ENCODE data around the gene PDLIM3.
A peak's percentile ranks its signal among the peaks of the same experiment; 100 is the strongest.
"Not testable (repeated sequence)": the region's sequence is repeated elsewhere in the genome, so short reads cannot be mapped to it uniquely, and the experiment has no call there.

The PDLIM3 gene, protein sequence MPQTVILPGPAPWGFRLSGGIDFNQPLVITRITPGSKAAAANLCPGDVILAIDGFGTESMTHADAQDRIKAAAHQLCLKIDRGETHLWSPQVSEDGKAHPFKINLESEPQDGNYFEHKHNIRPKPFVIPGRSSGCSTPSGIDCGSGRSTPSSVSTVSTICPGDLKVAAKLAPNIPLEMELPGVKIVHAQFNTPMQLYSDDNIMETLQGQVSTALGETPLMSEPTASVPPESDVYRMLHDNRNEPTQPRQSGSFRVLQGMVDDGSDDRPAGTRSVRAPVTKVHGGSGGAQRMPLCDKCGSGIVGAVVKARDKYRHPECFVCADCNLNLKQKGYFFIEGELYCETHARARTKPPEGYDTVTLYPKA

DNA sequence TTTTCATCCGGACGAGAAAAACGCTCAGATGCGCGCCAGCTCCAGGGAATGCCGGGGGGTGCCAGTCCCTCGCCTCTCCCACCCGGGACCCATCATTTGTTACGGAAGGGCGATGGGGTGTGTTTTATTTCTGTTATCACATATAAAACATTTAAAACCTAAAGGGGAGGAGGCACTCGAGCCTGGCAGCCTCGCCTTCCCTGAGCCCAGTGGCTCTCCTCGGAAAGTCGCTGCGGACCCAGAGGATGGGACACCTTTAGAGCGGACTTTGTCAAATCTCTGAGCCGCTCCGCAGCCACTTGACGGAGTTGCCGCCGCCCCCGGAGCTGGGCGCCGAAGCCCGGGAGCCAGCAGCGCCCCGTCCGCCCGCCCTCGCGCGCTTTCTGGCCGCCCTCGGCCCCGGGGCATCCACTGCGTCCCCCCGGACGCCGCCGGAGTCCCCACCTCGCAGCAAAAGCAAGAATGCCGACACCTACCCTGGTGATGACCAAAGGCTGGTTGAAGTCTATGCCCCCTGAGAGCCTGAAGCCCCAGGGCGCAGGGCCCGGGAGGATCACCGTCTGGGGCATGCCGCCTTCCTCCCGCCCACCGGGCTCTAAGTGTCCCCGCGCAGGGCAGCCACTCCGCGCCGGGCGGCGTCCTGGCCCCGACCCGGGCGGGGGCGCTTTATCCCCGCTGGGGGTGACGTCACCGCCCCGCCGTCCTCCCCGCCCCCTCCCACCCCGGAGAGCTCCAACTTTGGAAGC is at the start of gene PDLIM3:
PDLIM3 (minus strand) TSS at position 642 of the 746 bp plus-strand sequence; CDS start at position 569, 73 bp downstream.
- peak; percentile 46 for DNase-seq

DNA sequence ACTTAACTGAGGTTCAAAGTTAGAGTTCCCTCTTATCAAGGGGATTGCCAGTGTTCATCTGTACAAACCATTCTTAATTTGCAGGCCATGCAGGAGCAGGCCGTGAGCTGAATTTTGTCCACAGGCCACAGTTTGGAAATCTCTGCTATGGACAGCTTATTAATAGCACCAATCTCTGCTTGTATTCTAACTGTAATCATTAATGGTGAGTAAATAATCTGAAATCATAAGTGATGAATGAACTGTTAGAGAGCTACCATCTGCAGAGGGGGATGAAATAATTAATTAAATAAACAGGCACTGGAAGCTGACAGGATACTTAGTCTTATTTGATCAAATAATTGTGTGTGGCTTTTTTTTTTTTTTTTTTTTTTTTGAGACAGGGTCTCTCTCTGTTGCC is 48.5 kb upstream of the PDLIM3 start:
- no peak for DNase-seq

DNA sequence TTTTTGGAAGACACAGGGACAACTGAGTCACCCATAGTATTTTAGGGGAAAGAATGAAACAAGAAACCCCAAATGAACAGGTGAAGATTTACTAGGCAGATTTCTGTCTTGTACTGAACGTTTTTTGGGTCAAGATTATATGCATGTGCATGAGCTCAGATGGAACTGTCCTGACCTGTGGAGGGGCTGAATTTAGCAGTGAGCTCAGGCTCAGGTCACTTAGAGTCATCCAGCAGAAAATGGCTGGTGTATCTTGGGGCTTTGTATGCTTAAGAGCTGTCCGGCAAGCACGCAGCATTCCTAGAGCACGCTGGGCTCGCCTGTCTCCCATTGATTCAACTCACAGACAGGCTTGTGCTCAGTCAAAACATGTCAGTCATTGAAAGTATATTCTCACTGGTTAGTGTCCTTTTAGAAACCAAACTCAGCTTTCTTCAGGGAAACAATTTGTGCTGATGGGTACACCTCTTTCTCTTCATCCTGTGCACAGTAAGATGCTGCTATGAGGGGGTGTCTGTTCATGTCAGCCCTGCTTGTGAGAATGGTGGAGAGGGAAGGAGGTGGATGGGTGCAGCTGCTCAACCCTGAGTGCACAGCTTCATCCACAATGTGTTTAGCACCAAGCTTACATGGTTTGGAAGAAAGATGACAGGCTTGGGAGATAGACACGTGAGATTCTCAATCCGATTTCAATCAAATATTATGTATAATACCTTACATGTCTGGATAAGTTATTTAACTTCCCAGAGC is 47.5 kb upstream of the PDLIM3 start:
- no peak for DNase-seq

GRCh38 chr4:185580699-185581098 is 45.4 kb upstream of the PDLIM3 start:
- no peak for DNase-seq

- DNase-seq = no peak
Observed at GRCh38 chr4:185578284-185578683, 43.0 kb upstream of the PDLIM3 start.

DNA sequence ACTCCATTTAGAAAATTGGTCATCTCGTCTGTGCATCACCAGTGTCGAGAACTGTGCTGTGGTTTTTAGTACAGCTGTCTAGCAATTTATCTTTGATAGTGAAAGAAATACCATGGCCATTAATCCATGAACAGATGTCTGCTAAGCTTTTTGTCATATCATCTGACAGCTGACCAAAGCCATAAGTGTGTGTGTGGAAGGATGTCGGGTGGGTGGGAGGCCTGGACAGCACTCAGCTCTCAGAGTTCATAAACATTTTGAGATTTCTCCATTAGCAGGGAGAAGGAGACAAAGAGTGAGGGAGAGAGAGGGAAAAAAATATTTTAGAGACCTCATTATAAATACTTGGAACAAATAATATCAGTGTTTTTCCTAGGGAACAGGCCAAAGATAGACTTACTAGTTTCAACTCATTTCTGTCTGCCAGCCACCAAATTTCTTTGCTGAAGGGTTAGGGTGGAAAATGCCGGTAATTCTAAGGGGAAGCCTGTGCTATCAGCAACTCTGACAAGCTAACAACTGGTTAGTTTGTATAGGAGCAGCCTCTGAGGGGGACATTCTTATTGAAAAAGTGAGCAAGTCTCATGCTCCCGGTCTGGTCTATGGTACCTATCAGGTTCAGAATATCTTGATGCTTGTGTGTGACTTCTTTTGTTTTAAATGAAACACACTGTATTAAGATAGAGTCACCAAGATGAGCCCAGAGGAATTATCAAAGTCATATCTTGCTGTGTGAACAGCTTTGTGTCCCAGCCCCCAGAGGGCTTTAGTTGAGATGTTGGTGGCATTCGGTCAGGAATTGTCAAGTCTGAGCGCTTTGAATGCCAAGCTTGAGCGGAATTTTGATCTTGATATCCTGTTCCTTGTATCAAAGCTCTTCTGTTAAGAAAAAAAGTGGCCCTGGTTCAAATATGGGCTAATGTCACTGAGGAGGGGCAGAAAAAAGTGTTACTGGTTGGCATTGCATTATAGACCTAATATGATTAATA is 41.9 kb upstream of the PDLIM3 start:
- DNase-seq = no peak

DNA sequence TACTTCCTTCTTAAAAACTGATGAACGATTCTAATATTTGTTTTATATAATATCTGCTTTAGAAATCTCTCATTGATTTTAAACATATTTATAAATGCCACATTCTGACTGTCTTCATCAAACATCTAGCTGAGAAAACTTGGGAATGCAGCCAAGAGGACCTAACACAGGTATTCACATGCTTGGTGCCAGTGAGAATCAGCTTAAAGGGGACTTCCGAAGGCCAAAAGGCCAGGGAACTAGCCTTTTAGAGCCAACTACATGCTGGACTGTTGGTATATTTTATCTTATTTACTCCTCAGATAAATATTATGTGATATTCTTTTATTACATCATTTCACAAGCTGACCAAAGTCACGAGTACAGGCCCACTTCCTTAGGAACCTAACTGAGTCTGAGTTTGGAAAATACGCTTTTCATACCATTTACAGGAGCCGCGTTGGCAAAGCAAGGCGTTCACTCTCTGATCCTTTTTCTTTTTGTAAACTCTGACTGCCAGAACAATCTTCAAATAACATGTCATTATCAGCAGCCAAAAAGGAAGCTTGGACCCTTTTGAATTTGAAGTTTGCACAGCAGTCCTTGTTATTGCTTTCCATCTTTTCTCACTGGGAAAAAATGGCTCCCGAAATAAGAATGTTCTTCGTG is 41.1 kb upstream of the PDLIM3 start:
- DNase-seq = no peak

- peak; percentile 85 for DNase-seq
Observed at GRCh38 chr4:185573651-185574199, 38.4 kb upstream of the PDLIM3 start.

DNA sequence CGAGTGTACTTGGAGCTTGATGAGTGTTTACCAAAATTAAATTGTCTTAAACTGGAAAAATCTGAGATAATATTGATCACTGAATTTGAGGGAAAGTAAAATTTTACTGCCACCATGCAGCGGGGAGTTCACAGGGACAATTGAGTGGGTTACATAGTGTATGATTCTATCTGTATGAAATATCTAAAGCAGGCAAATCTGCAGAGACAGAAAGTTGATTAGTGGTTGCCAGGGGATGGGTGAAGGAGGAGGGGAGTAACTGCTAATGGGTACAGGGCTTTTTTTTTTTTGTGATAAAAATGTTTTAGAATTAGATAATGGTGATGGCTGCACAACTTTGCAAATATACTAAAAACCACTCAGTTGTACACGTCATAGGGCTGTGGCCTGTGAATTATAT is 35.4 kb upstream of the PDLIM3 start:
- no peak for DNase-seq

DNA sequence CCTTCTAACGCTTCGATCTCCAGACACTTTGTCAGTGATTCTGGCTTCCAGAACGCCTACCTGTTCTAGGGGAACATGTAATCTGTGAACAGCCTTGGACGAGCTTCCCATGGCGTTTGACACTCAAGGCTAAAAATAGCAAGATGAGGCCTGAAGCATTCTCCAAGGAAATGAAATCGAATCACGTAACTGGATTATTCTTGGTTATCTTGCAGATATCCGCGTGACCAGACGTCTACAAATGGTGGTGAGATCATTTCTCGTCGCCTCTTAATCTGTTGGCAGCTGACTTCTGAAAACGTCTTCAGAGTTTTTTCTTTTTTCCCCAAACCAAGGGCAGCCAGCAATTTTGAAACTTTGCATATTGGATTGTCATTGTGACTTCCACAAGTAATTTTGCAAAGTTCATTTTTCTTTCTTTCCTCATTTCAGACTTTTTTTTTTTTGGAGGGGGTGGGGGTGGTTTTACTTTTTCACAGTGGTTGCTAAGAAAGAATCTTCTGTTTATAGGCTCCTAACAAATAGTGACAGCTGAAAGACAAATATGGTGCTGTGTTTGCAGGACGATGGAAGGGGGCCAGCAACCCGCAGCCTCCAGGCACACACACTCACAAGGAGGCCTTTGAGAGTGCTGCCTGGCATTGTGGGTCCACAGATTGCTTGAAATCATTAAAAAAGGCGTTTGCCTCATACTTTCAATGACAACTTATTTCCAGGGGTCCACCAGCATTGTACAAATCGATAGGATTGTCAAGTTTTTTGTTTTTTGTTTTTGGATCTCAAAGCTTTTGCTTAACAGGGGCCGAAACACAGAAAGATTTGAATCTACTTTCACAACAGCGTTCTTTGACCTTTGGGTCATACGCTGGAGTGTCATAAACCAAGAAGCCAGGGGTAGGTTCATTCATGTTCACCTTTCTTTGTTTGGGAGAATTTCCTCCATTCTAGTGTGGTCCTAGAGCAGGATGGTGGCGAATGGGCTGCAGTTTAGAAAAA is 32.4 kb upstream of the PDLIM3 start:
- DNase-seq = peak; percentile 43

- peak; percentile 62 for DNase-seq
Observed at GRCh38 chr4:185566972-185567371, 31.7 kb upstream of the PDLIM3 start.

DNA sequence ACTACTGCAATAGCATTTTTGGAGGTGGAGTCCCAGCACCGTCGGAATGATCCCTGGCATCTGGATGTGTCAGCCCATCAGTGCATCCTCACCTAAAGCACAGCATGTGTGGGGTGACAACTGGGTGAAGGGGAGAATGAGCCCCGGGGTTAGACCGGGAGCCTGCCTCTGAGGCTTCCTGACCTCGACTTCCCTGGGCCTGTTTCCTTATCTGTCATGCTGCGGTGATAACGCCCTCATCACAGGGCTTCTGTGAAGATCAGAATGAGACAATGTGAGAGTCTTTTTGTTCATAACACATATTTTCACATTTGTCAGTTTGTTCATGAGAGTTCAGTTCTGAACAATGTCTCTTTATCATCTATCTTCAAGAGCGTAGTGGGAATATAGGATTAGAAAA is 31.1 kb upstream of the PDLIM3 start:
- DNase-seq = no peak

DNA sequence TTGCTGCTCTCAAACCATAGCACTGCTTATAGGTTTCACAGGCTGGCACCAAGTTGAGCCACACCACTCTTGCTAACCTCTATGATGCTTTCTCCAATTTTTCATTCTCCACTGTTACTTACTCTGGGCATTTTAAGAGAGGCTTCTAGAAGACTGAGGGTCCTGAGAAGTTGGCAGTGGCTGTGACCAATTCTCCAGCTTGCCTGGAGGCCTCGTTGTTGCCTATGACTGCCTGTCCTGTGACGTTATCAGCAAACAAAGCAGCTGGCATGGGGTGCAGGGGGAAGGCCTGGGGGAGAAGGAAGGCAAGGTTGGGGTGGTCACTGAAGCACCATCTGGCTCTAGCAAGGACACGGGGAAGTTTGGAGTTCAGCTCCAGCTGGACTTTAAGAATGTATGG is 30.4 kb upstream of the PDLIM3 start:
- DNase-seq = no peak

GRCh38 chr4:185564349-185564748 is 29.0 kb upstream of the PDLIM3 start:
- DNase-seq = no peak

DNA sequence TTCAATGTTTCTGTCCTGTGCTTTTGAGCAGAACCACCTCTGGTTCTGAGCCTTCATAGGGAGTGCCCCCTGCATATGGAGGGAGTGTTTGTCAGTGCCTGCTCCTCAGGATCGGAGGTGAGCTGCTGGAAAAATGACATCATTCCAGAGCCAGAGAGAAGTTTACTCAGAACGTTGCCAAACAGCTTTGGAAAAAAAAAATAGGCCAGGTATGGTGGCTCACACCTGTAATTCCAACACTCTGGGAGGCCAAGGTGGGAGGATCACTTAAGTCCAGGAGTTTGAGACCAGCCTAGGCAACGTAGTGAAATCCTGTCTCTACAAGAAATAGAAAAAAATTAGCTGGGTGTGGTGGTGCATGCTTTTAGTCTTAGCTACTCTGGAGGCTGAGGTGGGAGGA is 27.2 kb upstream of the PDLIM3 start:
- DNase-seq = no peak

DNA sequence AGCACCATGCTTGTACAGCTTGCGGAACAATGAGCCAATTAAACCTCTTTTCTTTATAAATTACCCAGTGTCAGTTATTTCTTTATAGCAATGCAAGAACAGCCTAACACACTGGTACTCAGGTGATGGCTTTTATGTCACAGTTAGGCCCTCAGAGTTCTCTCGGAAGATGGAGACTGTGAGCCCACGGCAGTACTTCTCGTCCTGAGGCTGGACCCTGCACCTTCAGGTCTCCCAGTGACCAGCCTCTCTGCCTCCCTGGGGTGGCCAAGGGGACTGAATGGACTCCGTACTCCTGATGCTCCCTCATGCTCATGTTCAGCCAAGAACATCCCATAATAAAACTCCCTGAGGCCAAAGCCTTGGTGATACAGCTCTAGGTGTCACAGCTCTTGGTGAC is 25.0 kb upstream of the PDLIM3 start:
- no peak for DNase-seq

- DNase-seq = peak; percentile 76
Observed at GRCh38 chr4:185559915-185560281, 24.6 kb upstream of the PDLIM3 start.

DNA sequence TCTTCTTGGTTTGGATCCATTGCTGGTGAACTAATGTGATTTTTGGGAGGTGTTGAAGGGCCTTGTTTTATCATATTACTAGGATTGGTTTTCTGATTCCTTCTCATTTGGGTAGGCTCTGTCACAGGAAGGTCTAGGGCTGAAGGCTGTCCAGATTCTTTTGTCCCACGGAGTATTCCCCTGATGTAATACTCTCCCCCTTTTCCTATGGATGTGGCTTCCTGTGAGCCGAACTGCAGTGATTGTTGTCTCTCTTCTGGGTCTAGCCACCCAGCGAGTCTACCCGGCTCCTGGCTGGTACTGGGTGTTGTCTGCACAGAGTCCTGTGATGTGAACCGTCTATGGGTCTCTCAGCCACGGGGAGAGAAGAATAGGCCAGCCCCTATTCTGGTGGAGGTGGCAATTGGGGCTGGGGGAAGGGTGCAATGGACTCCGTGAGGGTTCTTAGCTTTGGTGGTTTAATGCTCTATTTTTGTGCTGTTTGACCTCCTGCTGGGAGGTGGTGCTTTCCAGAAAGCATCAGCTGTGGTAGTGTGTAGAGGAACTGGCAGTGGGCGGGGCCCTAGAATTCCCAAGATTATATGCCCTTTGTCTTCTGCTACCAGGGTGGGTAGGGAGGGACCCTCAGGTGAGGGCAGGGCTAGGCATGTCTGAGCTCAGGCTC is 24.1 kb upstream of the PDLIM3 start:
- DNase-seq = not testable (repeated sequence)

DNA sequence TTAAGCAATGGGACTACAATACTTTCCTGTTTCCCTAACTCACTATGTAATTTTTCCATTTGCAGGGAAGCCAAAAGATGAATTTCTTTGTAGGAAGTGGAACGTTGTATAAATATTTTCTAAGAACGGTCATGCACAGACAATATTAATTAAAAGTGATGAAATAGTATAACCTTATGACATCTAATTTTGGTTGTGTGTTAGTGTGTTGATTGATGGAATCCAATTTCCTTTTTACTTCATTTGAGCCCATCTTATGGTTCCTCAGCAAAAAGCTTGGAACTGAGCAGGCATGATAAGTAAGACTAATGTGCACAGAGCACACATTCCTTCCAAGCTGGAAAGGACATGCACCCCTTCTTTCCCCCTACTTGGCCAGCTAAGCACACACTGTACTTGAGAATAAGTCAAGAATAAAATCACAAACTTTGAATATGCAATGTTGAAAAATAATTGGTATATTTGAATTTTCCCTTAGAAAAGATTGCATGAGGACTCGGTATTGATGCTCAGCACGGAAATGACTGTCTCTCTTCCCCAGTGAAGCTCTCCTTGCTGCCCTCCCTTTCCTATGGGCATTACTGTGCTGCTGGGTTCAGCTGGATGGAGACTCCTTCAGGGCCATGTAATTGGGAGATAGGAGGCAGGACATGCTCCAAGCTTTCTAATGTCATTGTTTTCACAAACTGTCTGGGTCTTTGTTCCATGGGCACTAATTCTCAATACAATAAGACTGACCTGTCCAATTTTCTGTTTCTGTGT is 19.2 kb upstream of the PDLIM3 start:
- DNase-seq = no peak
